Left lung (tissue), 10 donors: ENCODE data around the gene EIPR1. TPM values are rescaled to one million over a fixed set of nuclear protein-coding genes. Genes with fewer than 3 reads are reported as not detected.

Source experiments
- ATAC-seq: fragments of 200-7000 bp; cut with Tn5 transposase; one replicate; pipeline ENCODE4 v1.9.1; 2020; ENCODE audit warnings: moderate library complexity
- DNase-seq, 4 donors: peaks; one replicate each; pipeline ENCODE4 v3.0.0-alpha.2; 2013 to 2020
- H3K27ac ChIP-seq, 2 donors: fragments of 200-600 bp; sonication (generic) in 1 of 2; one replicate each; pipeline versions ENCODE4 v1.5.0 to v1.8.0; 2020 to 2021
- H3K27me3 ChIP-seq, 2 donors: fragments of 200-600 bp; sonication (generic) in 1 of 2; one replicate each; pipeline versions ENCODE4 v1.5.0 to v1.8.0; 2020 to 2021
- H3K36me3 ChIP-seq, 2 donors: fragments of 200-600 bp; sonication (generic) in 1 of 2; one replicate each; pipeline versions ENCODE4 v1.5.0 to v1.8.0; 2020 to 2021
- H3K4me1 ChIP-seq, 2 donors: fragments of 200-600 bp; one replicate each; pipeline ENCODE4 v1.8.0; 2021
- H3K4me3 ChIP-seq, 2 donors: fragments of 200-600 bp; sonication (generic) in 1 of 2; one replicate each; pipeline versions ENCODE4 v1.5.0 to v1.8.0; 2020 to 2021; ENCODE audit warnings: mild to moderate bottlenecking in 1 of 2
- H3K9me3 ChIP-seq, 2 donors: fragments of 200-600 bp; sonication (generic) in 1 of 2; one replicate each; pipeline versions ENCODE4 v1.5.0 to v1.8.0; 2020 to 2021
- CTCF ChIP-seq, 2 donors: fragments of 200-600 bp; sonication (generic) in 1 of 2; IDR thresholded peaks; one replicate each; pipeline versions ENCODE4 v1.5.0 to v1.8.0; 2021; ENCODE audit warnings: antibody characterized with exemption in 2 of 2
- intact Hi-C, 2 donors: fragments of 100-400 bp; cut with DNase I; formaldehyde crosslinking; loops; one replicate each; pipeline versions ENCODE4 v1.11.2 to v1.14.2; 2022
- polyA plus RNA-seq, 6 donors: library from polyadenylated mRNA; unstranded; fragments of 120-200 nt; gene quantifications; one replicate each; pipeline ENCODE4 v1.2.1, GENCODE V29; 2013; ENCODE audit not compliant: insufficient read length in 6 of 6
- total RNA-seq, 2 donors: library from RNA; stranded (reverse); fragmentation: NEBNext Ultra II Directional; extraction: Animal tissue kit (Norgen Biotek cat#: 25700); gene quantifications; one replicate each; pipeline ENCODE4 v1.2.1, GENCODE V29; 2021
- donor health status: DM: no; HTN: yes; CAD: no.
- donor health status: DM: no; HTN: no; CAD: no.

The EIPR1 gene
- total and polyA plus RNA-seq, 8 donors: 18.1 to 24.4 (median 21.0) TPM

GRCh38 chr2:3209258-3209657 lies 168.4 kb downstream of the EIPR1 start:
- DNase-seq (no peak), ATAC-seq (no peak)
- Histone ChIP-seq H3K27me3 (no peaks in the 10 kb centered on the region), H3K4me3 (no peak overlapping the region), H3K27ac (no peak overlapping the region), H3K4me1 (no peaks in the 10 kb centered on the region), H3K9me3 (no peaks in the 10 kb centered on the region), H3K36me3 (peaks cover 0 to 52% of the 10 kb centered on the region in 2 donors)
- no peak for TF ChIP-seq CTCF (IDR thresholded peaks at IDR 0.05)
- intact Hi-C loops: no loop called here

GRCh38 chr2:3208591-3208990 lies 169.0 kb downstream of the EIPR1 start:
- TF ChIP-seq CTCF (IDR thresholded peaks at IDR 0.05): no peak
- Histone ChIP-seq H3K36me3 (peaks cover 0 to 54% of the 10 kb centered on the region in 2 donors), H3K27me3 (no peaks in the 10 kb centered on the region), H3K4me3 (no peak overlapping the region), H3K9me3 (no peaks in the 10 kb centered on the region), H3K27ac (no peak overlapping the region), H3K4me1 (no peaks in the 10 kb centered on the region)
- DNase-seq (no peak), ATAC-seq (no peak)
- intact Hi-C loops: no loop called here

- no peak overlapping the region for H3K27ac ChIP-seq
- H3K9me3 ChIP-seq: no peaks in the 10 kb centered on the region
- no peak for TF ChIP-seq CTCF (IDR thresholded peaks at IDR 0.05)
- DNase-seq (no peak), ATAC-seq (no peak)
- H3K4me1 ChIP-seq: no peaks in the 10 kb centered on the region
- H3K4me3 ChIP-seq: no peak overlapping the region
- H3K36me3 ChIP-seq: peaks cover 0 to 53% of the 10 kb centered on the region in 2 donors
- intact Hi-C loops: no loop called here
- no peaks in the 10 kb centered on the region for H3K27me3 ChIP-seq
These were observed 169.4 kb downstream of the EIPR1 start for GRCh38 chr2:3208179-3208578.

- no peak for DNase-seq
These were observed 170.5 kb downstream of the EIPR1 start for GRCh38 chr2:3207091-3207491.

GRCh38 chr2:3205845-3206244 lies 171.8 kb downstream of the EIPR1 start:
- intact Hi-C loops: no loop called here
- no peaks in the 10 kb centered on the region for H3K4me1 ChIP-seq
- DNase-seq (no peak), ATAC-seq (no peak)
- no peak for TF ChIP-seq CTCF (IDR thresholded peaks at IDR 0.05)
- no peaks in the 10 kb centered on the region for H3K9me3 ChIP-seq
- no peak overlapping the region for H3K4me3 ChIP-seq
- peaks cover 0 to 33% of the 10 kb centered on the region in 2 donors for H3K36me3 ChIP-seq
- no peak overlapping the region for H3K27ac ChIP-seq
- no peaks in the 10 kb centered on the region for H3K27me3 ChIP-seq

More at GRCh38 chr2:3207091-3207491, 170.5 kb downstream of the EIPR1 start:
- no peak overlapping the region for H3K27ac ChIP-seq
- no peak overlapping the region for H3K4me3 ChIP-seq
- H3K9me3 ChIP-seq: no peaks in the 10 kb centered on the region
- H3K4me1 ChIP-seq: no peaks in the 10 kb centered on the region
- no peak for ATAC-seq
- H3K27me3 ChIP-seq: no peaks in the 10 kb centered on the region
- H3K36me3 ChIP-seq: peaks cover 0 to 43% of the 10 kb centered on the region in 2 donors
- intact Hi-C loops: no loop called here
- TF ChIP-seq CTCF (IDR thresholded peaks at IDR 0.05): no peak
